Suprapubic skin (tissue), 4 donors: Measurements from ENCODE around the gene HECTD2. TPM values are rescaled to one million over a fixed set of nuclear protein-coding genes. Genes with fewer than 3 reads are reported as not detected.
"Not testable (repeated sequence)": the region's sequence is repeated elsewhere in the genome, so short reads cannot be mapped to it uniquely, and the experiment has no call there.

Experiments
- DNase-seq, 2 donors: peaks; one replicate each; pipeline ENCODE4 v3.0.0-alpha.2; 2019; ENCODE audit warnings: low spot score in 2 of 2
- H3K27ac ChIP-seq: fragments of 200-600 bp; sonication (generic); one replicate; pipeline ENCODE4 v1.5.1; 2019
- H3K27me3 ChIP-seq: fragments of 200-600 bp; sonication (generic); one replicate; pipeline ENCODE4 v1.5.1; 2019
- H3K36me3 ChIP-seq: fragments of 200-600 bp; sonication (generic); one replicate; pipeline ENCODE4 v1.5.1; 2019
- H3K4me1 ChIP-seq: fragments of 200-600 bp; sonication (generic); one replicate; pipeline ENCODE4 v1.5.1; 2019
- H3K4me3 ChIP-seq: fragments of 200-600 bp; sonication (generic); one replicate; pipeline ENCODE4 v1.5.1; 2019; ENCODE audit warnings: mild to moderate bottlenecking
- H3K9me3 ChIP-seq: fragments of 200-600 bp; sonication (generic); one replicate; pipeline ENCODE4 v1.5.1; 2019
- EP300 ChIP-seq: sonication (generic); formaldehyde crosslinking; IDR thresholded peaks from one replicate; pipeline ENCODE4 v1.6.1; 2017; ENCODE audit warnings: antibody characterized with exemption
- POLR2A ChIP-seq, 2 donors: fragments of 450-650 bp; IDR thresholded peaks; one replicate each; pipeline ENCODE4 v1.6.1; 2017; ENCODE audit warnings: antibody characterized with exemption in 2 of 2, mild to moderate bottlenecking in 2 of 2, moderate library complexity in 2 of 2
- POLR2AphosphoS5 ChIP-seq, 3 donors: sonication (generic); formaldehyde crosslinking; IDR thresholded peaks; one replicate each; pipeline ENCODE4 v1.6.1; 2017; ENCODE audit warnings: antibody characterized with exemption in 3 of 3
- WGBS: methylation state at CpG from one replicate; pipeline ENCODE4 v1.1.5; 2018; 5-methylcytosine and 5-hydroxymethylcytosine counted together
- total RNA-seq, 4 donors: library from RNA; depleted of rRNA; stranded (reverse); fragments of >200 nt; gene quantifications; one replicate each; pipeline ENCODE4 v1.1.0, GENCODE V29; 2016
- TF ChIP-seq, protein P1 (sequence below), 2 donors: fragments of 200-600 bp in 1 of 2; fragments of 450-650 bp in 1 of 2; sonication (generic) in 1 of 2; IDR thresholded peaks; one replicate each; pipeline ENCODE4 v1.5.1; 2016 to 2019; ENCODE audit warnings: antibody characterized with exemption in 2 of 2, mild to moderate bottlenecking in 1 of 2, moderate library complexity in 1 of 2

HECTD2 gene
- total RNA-seq, 4 donors from 2014 or later, result 3.4 to 10.5 (median 8.6) TPM

DNA sequence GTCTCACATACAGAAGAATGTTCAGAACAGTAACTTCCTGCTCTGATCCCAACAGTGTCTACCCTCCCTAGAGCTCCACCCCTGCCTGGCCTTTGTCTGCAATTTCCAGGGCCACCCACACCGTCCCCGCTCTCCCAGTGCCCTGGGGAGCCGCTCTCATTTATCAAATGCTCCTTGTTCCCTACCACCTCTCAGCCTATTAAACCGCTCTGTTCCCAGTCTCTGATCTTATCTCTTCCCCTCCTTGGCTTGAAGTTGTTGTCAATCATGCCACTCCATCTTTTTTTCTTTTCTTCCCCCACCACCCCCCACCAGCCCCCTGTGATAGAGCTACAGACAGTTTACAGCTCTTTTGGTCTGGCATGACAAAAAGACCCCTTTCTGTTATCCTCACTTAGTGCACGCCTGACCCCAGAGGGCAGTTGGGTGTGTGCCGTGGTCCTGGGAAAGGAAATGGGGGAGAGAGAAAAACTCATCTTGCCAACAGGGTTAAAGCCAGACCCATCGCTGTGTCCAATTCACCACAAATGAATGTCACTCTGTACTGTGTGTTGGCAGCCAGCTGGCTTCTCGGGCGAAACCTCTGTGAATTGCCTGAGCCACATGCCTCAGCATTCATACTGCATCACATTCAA, 28.8 kb upstream of the HECTD2 start:
- peaks cover 10% of the 10 kb centered on the region for H3K4me1 ChIP-seq
- no peak overlapping the region for H3K27ac ChIP-seq
- TF ChIP-seq EP300 (no peak), POLR2A (IDR thresholded peaks at IDR 0.05) (no peak), POLR2AphosphoS5 (IDR thresholded peaks at IDR 0.05) (no peak)
- TF ChIP-seq, protein P1, sequence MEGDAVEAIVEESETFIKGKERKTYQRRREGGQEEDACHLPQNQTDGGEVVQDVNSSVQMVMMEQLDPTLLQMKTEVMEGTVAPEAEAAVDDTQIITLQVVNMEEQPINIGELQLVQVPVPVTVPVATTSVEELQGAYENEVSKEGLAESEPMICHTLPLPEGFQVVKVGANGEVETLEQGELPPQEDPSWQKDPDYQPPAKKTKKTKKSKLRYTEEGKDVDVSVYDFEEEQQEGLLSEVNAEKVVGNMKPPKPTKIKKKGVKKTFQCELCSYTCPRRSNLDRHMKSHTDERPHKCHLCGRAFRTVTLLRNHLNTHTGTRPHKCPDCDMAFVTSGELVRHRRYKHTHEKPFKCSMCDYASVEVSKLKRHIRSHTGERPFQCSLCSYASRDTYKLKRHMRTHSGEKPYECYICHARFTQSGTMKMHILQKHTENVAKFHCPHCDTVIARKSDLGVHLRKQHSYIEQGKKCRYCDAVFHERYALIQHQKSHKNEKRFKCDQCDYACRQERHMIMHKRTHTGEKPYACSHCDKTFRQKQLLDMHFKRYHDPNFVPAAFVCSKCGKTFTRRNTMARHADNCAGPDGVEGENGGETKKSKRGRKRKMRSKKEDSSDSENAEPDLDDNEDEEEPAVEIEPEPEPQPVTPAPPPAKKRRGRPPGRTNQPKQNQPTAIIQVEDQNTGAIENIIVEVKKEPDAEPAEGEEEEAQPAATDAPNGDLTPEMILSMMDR (IDR thresholded peaks at IDR 0.05), result no peak
- H3K36me3 ChIP-seq, result no peaks in the 10 kb centered on the region
- WGBS, result 31% methylated on average over 9 of the region's 9 CpGs
- peak overlapping the region; percentile 7 for H3K4me3 ChIP-seq
- no peaks in the 10 kb centered on the region for H3K9me3 ChIP-seq
- no peaks in the 10 kb centered on the region for H3K27me3 ChIP-seq
- DNase-seq, result no peak

DNA sequence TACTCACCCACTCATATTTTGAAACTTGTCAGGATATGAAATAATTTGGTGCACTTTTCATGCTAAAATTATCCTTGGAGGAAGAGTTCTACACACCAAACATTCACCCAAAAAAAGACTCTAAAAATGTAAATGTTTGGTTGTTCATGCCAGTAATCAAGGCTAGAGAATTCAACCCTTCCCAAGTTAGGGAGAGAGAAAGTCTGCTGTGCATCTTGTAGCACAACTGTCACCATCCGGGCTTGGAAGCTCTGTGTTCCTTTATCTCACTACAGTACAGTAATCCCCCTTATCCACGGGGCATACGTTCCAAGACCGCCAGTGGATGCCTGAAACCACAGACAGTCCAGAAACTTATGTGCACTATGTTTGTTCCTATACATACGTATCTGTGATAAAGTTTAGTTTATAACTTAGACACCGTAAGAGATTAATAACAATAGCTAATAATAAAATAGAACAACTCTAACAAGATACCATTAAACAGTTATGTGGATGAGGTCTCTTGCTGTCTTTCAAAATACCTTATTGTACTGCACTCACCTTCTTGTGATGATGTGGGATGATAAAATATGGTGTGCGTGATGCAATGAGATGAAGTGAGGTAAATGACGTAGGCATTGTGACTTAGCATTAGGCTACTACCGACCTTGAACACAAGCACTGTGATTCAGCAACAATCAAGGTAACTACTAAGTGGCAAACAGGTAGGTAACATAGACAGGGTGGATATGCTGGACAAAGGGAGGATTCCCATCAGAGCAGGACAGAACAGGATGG, 24.6 kb upstream of the HECTD2 start:
- TF ChIP-seq POLR2AphosphoS5 (IDR thresholded peaks at IDR 0.05) (no peak), POLR2A (IDR thresholded peaks at IDR 0.05) (no peak), EP300 (no peak)
- TF ChIP-seq, protein P1 (IDR thresholded peaks at IDR 0.05), result no peak
- H3K27me3 ChIP-seq, result peaks cover 4% of the 10 kb centered on the region
- DNase-seq, result no peak
- H3K9me3 ChIP-seq, result no peaks in the 10 kb centered on the region
- 81% methylated on average over 9 of the region's 9 CpGs for WGBS
- H3K36me3 ChIP-seq, result no peaks in the 10 kb centered on the region
- H3K4me3 ChIP-seq, result no peak overlapping the region
- H3K4me1 ChIP-seq, result peaks cover 14% of the 10 kb centered on the region
- H3K27ac ChIP-seq, result no peak overlapping the region

- no peak for DNase-seq
- peaks cover 5% of the 10 kb centered on the region for H3K4me1 ChIP-seq
- no peak overlapping the region for H3K4me3 ChIP-seq
- TF ChIP-seq, protein P1 (IDR thresholded peaks at IDR 0.05), result peak; percentile 29 to 40
- no peak for TF ChIP-seq POLR2A (IDR thresholded peaks at IDR 0.05)
- no peaks in the 10 kb centered on the region for H3K9me3 ChIP-seq
- H3K27ac ChIP-seq, result no peak overlapping the region
- H3K36me3 ChIP-seq, result no peaks in the 10 kb centered on the region
- WGBS, result 22% methylated on average over 8 of the region's 8 CpGs
- H3K27me3 ChIP-seq, result peaks cover 4% of the 10 kb centered on the region
Observed at GRCh38 chr10:91389636-91390512, 20.3 kb upstream of the HECTD2 start.

DNA sequence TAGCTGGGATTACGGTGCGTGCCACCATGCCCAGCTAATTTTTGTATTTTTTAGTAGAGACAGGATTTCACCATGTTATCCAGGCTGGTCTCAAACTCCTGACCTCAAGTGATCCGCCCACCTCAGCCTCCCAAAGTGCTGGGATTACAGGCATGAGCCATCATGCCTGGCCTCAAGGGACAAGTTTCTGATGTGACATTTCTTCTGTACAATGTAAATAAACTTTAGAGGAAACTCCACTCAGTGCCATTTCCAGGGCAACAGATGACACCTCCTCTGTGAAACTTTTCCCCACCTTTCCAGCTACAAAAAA, 19.7 kb upstream of the HECTD2 start:
- DNase-seq, H3K27me3 ChIP-seq, H3K27ac ChIP-seq, H3K9me3 ChIP-seq, H3K4me3 ChIP-seq, H3K4me1 ChIP-seq, H3K36me3 ChIP-seq: not testable (repeated sequence)
- 96% methylated on average over 3 of the region's 3 CpGs for WGBS

DNA sequence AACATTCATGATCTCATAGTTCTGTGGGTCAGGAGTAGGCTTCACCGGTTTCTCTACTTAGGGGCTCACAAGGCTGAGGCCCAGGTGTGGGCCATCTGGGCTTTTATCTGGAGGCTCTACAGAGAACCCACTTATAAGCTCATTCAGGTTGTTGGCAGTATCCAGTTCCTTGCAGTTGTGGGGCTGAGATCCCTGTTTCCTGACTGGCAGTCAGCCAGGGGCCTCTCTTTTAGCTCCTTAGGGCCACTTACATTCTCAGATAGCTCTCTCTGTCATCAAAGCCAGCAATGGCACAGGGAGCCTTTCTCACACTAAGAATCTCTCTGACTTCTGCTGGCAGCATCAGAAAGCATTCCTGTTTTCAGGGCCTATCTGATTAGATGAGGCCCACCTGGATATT, 18.2 kb upstream of the HECTD2 start:
- Histone ChIP-seq H3K4me1 (peaks cover 5% of the 10 kb centered on the region), H3K9me3 (no peaks in the 10 kb centered on the region), H3K4me3 (no peak overlapping the region), H3K27me3 (peaks cover 4% of the 10 kb centered on the region), H3K36me3 (no peaks in the 10 kb centered on the region), H3K27ac (no peak overlapping the region)
- no peak for DNase-seq
- TF ChIP-seq, protein P1 (IDR thresholded peaks at IDR 0.05), result no peak
- no peak for TF ChIP-seq POLR2A (IDR thresholded peaks at IDR 0.05)
- TF ChIP-seq EP300, result no peak
- TF ChIP-seq POLR2AphosphoS5 (IDR thresholded peaks at IDR 0.05), result no peak
- 88% methylated on average over 1 of the region's 1 CpG for WGBS
